ENCODE measurements around the gene CHKB. TPM values are rescaled to one million over a fixed set of nuclear protein-coding genes. Genes with fewer than 3 reads are reported as not detected.

Gene CHKB
- total and polyA plus RNA-seq, 10 of the 15 experiments (the other 5 are each of a cell fraction or from before 2014, with no cell fraction given): 10.0 to 93.9 (median 57.0) TPM

DNA sequence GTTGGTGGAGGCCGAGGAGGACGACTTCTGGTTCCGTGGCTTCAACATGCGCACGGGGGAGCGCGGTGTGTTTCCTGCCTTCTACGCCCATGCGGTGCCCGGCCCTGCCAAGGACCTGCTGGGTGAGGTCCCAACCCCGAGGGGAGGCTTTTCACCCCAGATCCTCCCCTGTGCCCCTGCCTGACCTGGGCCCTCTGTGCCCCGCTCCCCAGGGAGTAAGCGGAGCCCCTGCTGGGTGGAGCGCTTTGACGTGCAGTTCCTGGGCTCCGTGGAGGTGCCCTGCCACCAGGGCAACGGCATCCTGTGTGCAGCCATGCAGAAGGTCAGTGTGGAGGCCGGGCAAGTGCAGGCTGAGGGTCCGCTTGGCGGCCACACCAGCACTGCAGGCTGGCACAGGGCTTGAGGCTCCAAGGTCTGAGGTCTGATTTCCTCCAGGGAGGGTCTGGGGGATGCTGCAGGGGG is 23.0 kb upstream of the CHKB start:
- Histone ChIP-seq H2AFZ (ENCODE audit: control insufficient read depth, low read depth, low read length) (no peak overlapping the region), H3K4me1 (ENCODE audit: control insufficient read depth, insufficient read depth, low read length) (no peaks in the 10 kb centered on the region), H3K36me3 (ENCODE audit: control insufficient read depth in 2 of 2, insufficient read depth in 2 of 2, low read length in 1 of 2) (no peaks in the 10 kb centered on the region), H3K27me3 (replicated peaks in 1 of 2; ENCODE audit: control insufficient read depth in 2 of 2, insufficient read depth in 2 of 2, low read length in 1 of 2) (peaks cover 2 to 6% of the 10 kb centered on the region in 2 experiments; a peak in 3 of 4 replicates), H3K4me2 (ENCODE audit: control insufficient read depth, insufficient read depth) (no peak overlapping the region), H4K20me1 (ENCODE audit: control insufficient read depth, insufficient read depth) (no peaks in the 10 kb centered on the region), H3K79me2 (ENCODE audit: control insufficient read depth, insufficient read depth, low read length) (no peaks in the 10 kb centered on the region), H3K9me3 (replicated peaks; ENCODE audit: control insufficient read depth, insufficient read depth, low read length) (no peaks in the 10 kb centered on the region), H3K27ac (ENCODE audit: control insufficient read depth, insufficient read depth) (no peak overlapping the region), H3K4me3 (no peak overlapping the region), H3K9ac (ENCODE audit: control insufficient read depth, insufficient read depth, low read length) (no peak overlapping the region)
- SMC1A ChIA-PET (ENCODE audit: uncharacterized antibody, unreplicated experiment): no interaction called here
- no TSS peak for BruUV-seq (replicated peaks)
- ATAC-seq: no peak
- POLR2A ChIA-PET: no interaction called here
- CTCF ChIA-PET: interaction anchor here (1.2 kb wide), 1 partner anchor 15 kb away, joined by 6 read pairs; no protein-coding TSS in a partner anchor
- TF ChIP-seq, protein P1, sequence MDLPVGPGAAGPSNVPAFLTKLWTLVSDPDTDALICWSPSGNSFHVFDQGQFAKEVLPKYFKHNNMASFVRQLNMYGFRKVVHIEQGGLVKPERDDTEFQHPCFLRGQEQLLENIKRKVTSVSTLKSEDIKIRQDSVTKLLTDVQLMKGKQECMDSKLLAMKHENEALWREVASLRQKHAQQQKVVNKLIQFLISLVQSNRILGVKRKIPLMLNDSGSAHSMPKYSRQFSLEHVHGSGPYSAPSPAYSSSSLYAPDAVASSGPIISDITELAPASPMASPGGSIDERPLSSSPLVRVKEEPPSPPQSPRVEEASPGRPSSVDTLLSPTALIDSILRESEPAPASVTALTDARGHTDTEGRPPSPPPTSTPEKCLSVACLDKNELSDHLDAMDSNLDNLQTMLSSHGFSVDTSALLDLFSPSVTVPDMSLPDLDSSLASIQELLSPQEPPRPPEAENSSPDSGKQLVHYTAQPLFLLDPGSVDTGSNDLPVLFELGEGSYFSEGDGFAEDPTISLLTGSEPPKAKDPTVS (IDR thresholded peaks at IDR 0.05; ENCODE audit: low read depth, low read length): no peak
- DNase-seq (ENCODE audit: low read depth, low spot score): no peak
- RAD21 ChIA-PET (ENCODE audit: unreplicated experiment): no interaction called here
- in situ Hi-C loops (cut with MboI): no loop called here
- no peak for FAIRE-seq
- 44% methylated on average over 20 of the region's 20 CpGs for WGBS (ENCODE audit: insufficient coverage, insufficient replicate concordance, low lambda C conversion rate, missing lambda C conversion rate)
- intact Hi-C loops (cut with micrococcal nuclease; ENCODE audit: unreplicated experiment): no loop called here

DNA sequence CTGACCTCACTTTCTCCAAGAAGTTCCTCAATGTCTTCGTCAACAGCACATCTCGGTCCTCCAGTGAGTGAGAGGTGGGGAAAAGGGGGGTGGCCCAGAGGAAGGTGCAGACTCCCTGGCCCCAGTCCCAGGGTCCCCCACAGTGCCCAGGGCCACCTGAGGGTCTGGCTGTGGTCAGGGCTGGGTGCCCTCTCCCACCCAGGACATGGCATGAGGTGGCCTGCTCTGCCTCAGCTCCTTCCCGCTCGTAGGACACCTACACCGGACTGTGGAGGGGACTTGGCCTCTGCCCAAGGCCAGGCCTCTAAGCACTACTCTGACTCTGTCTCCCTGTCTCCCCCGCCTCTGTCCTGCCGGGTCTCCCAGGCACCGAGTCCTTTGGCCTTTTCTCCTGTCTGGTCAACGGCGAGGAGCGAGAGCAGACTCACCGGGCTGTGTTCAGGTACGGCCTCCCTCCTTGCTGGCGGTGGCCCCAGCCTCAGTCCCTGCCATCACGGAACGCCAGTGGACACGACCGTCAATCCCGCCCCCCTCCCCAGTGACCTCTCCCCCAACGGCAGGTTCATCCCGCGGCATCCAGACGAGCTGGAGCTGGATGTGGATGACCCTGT is 22.5 kb upstream of the CHKB start:
- CTCF ChIA-PET: no interaction called here
- WGBS (ENCODE audit: insufficient coverage, insufficient replicate concordance, low lambda C conversion rate, missing lambda C conversion rate): 56% methylated on average over 23 of the region's 23 CpGs

More for the DNA sequence above, 22.5 kb upstream of the CHKB start:
- RAD21 ChIA-PET (ENCODE audit: unreplicated experiment): no interaction called here
- in situ Hi-C loops (cut with MboI) (no loop called here), intact Hi-C loops (cut with micrococcal nuclease; ENCODE audit: unreplicated experiment) (no loop called here)
- no TSS peak for BruUV-seq (replicated peaks)
- Histone ChIP-seq H3K9me3 (replicated peaks; ENCODE audit: control insufficient read depth, insufficient read depth, low read length) (no peaks in the 10 kb centered on the region), H4K20me1 (ENCODE audit: control insufficient read depth, insufficient read depth) (no peaks in the 10 kb centered on the region), H3K79me2 (ENCODE audit: control insufficient read depth, insufficient read depth, low read length) (no peaks in the 10 kb centered on the region), H2AFZ (ENCODE audit: control insufficient read depth, low read depth, low read length) (no peak overlapping the region), H3K36me3 (ENCODE audit: control insufficient read depth in 2 of 2, insufficient read depth in 2 of 2, low read length in 1 of 2) (no peaks in the 10 kb centered on the region), H3K9ac (ENCODE audit: control insufficient read depth, insufficient read depth, low read length) (no peak overlapping the region), H3K4me2 (ENCODE audit: control insufficient read depth, insufficient read depth) (no peak overlapping the region), H3K4me3 (no peak overlapping the region), H3K27ac (ENCODE audit: control insufficient read depth, insufficient read depth) (no peak overlapping the region), H3K27me3 (replicated peaks in 1 of 2; ENCODE audit: control insufficient read depth in 2 of 2, insufficient read depth in 2 of 2, low read length in 1 of 2) (peaks cover 2 to 6% of the 10 kb centered on the region in 2 experiments; a peak in 3 of 4 replicates), H3K4me1 (ENCODE audit: control insufficient read depth, insufficient read depth, low read length) (no peaks in the 10 kb centered on the region)
- FAIRE-seq: no peak
- ATAC-seq: no peak
- POLR2A ChIA-PET: no interaction called here
- TF ChIP-seq HDAC6 (IDR thresholded peaks at IDR 0.05; ENCODE audit: unreplicated experiment) (no peak), ZNF622 (IDR thresholded peaks at IDR 0.05) (no peak), HDAC2 (IDR thresholded peaks at IDR 0.05) (no peak), NFYA (IDR thresholded peaks at IDR 0.05; ENCODE audit: borderline replicate concordance, low read depth, low read length) (no peak), JUND (IDR thresholded peaks at IDR 0.05; ENCODE audit: low read depth, low read length) (no peak), MTA3 (IDR thresholded peaks at IDR 0.05; ENCODE audit: borderline replicate concordance, low read length) (no peak), SMAD5 (IDR thresholded peaks at IDR 0.05; ENCODE audit: low read depth) (no peak)
- TF ChIP-seq, protein P2, sequence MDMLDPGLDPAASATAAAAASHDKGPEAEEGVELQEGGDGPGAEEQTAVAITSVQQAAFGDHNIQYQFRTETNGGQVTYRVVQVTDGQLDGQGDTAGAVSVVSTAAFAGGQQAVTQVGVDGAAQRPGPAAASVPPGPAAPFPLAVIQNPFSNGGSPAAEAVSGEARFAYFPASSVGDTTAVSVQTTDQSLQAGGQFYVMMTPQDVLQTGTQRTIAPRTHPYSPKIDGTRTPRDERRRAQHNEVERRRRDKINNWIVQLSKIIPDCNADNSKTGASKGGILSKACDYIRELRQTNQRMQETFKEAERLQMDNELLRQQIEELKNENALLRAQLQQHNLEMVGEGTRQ (IDR thresholded peaks at IDR 0.05; ENCODE audit: borderline replicate concordance, low read depth, low read length): no peak
- no peak for DNase-seq (ENCODE audit: low read depth, low spot score)
- SMC1A ChIA-PET (ENCODE audit: uncharacterized antibody, unreplicated experiment): no interaction called here

All from GM12878 (cell line).